HG02759 (cell line): ENCODE results near the gene MLST8.
"Not testable (repeated sequence)": the region's sequence is repeated elsewhere in the genome, so short reads cannot be mapped to it uniquely, and the experiment has no call there.

ENCODE experiments used
- ATAC-seq: cut with Tn5 transposase; IDR thresholded peaks from one replicate; pipeline ENCODE4 v1.9.1; 2021; ENCODE audit warnings: mild to moderate bottlenecking, moderate library complexity; ENCODE audit not compliant: unreplicated experiment

Gene MLST8

GRCh38 chr16:2189252-2189893 lies 15.9 kb upstream of the MLST8 start:
- ATAC-seq = no peak

GRCh38 chr16:2190002-2190658 lies 15.1 kb upstream of the MLST8 start:
- no peak for ATAC-seq

- no peak for ATAC-seq
These were observed 14.4 kb upstream of the MLST8 start for GRCh38 chr16:2190659-2191445.

- no peak for ATAC-seq
These were observed 13.9 kb upstream of the MLST8 start for GRCh38 chr16:2191446-2191706.

- no peak for ATAC-seq
These were observed 11.0 kb upstream of the MLST8 start for GRCh38 chr16:2194166-2194834.

- no peak for ATAC-seq
These were observed 10.4 kb upstream of the MLST8 start for GRCh38 chr16:2194852-2195321.

GRCh38 chr16:2195322-2196161 lies 9.7 kb upstream of the MLST8 start:
- ATAC-seq = no peak

GRCh38 chr16:2196162-2196980 lies 8.9 kb upstream of the MLST8 start, which contains the start of gene CASKIN1:
Gene CASKIN1, minus strand, starts transcription at chr16:2196605. Its CDS starts 173 bp downstream, at chr16:2196432.
- no peak for ATAC-seq

GRCh38 chr16:2196981-2197511 lies 8.2 kb upstream of the MLST8 start:
- no peak for ATAC-seq

- ATAC-seq = no peak
These were observed 7.5 kb upstream of the MLST8 start for GRCh38 chr16:2197765-2198164.

GRCh38 chr16:2198283-2198682 lies 7.0 kb upstream of the MLST8 start:
- ATAC-seq = no peak

- no peak for ATAC-seq
These were observed 6.2 kb upstream of the MLST8 start for GRCh38 chr16:2199095-2199494.

GRCh38 chr16:2199621-2200139 lies 5.6 kb upstream of the MLST8 start:
- no peak for ATAC-seq

- no peak for ATAC-seq
These were observed 4.9 kb upstream of the MLST8 start for GRCh38 chr16:2200313-2200712.

- ATAC-seq = not testable (repeated sequence)
These were observed 2.0 kb upstream of the MLST8 start for GRCh38 chr16:2203119-2203688.

GRCh38 chr16:2204416-2205103 lies 694 bp upstream of the MLST8 start:
- no peak for ATAC-seq

GRCh38 chr16:2205967-2206313 lies 686 bp downstream of the MLST8 start:
- ATAC-seq = peak; percentile 17

GRCh38 chr16:2206420-2206779 lies 1.1 kb downstream of the MLST8 start:
- ATAC-seq = no peak
